Measurements from ENCODE around the gene NYNRIN.
A peak's percentile ranks its signal among the peaks of the same experiment; 100 is the strongest.

Gene NYNRIN

DNA sequence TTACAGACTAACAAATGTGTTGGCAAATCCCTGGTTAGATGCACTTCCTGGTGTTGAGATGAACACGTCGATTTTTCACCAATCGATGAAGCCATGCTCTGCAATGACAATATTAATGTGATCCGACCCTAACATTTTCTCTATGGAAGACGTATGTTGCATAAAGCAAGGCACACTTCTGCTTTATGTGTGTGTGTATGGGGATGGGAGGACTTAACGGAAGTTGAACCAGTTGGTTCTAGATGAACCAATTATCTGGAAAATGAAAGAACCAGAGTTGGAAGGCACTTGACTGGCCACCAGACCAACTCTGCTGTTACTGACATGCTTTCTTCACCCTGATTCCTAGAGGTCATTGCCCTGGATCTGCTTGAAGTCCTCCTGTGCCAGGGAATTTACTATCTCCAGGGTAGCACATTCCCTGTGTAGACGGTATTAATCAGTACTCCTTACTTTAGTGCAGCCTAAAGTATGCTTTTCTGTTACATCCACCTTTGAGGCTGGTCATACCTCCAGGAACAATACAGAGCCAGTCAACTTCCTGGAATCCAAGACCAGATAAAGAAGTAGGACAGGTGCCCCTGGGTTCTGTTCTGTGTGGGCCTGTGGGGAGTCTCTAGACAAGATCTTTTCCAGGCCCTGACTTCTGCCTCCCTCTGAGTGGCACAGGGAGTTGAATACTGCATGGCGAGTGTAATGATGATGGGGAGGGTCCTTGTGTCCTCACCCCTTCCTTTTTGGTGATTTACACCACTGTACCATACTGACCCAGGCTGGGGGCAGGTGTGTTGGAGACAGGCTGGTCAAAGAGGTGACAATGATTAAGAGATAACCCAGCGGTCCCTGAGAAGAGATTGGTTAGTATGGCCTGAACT is 39.7 kb downstream of the NYNRIN start:
- ChIA-PET CTCF (interaction anchor here (1.2 to 21.5 kb wide), 9 partner anchors 11 to 205 kb away, joined by 3 to 489 read pairs (median 29); partner anchors contain the start of genes ADCY4, CIDEB, LTB4R and LTB4R2), POLR2A (no interaction called here)
- peaks cover 11 to 60% (median 52%) of the 10 kb centered on the region in 4 experiments for H3K4me1 ChIP-seq (ENCODE audit: control extremely low read depth in 1 of 4, control insufficient read depth in 4 of 4, insufficient read depth in 4 of 4, low read length in 3 of 4)
- 75% methylated on average over 7 of the region's 9 CpGs for WGBS (ENCODE audit: insufficient coverage)
- no peaks in the 10 kb centered on the region for H3K27me3 ChIP-seq (replicated peaks in 2 of 5; ENCODE audit: control insufficient read depth in 4 of 5, insufficient read depth in 5 of 5, low read length in 4 of 5)
- H3K36me3 ChIP-seq (ENCODE audit: control insufficient read depth in 4 of 4, insufficient read depth in 4 of 4, low read length in 3 of 4), result peaks cover 8 to 45% (median 41%) of the 10 kb centered on the region in 4 experiments
- no peak for DNase-seq
- H3K9me3 ChIP-seq (ENCODE audit: control extremely low read depth in 1 of 5, control insufficient read depth in 4 of 5, insufficient read depth in 2 of 5, low read depth in 1 of 5, low read length in 4 of 5), result no peaks in the 10 kb centered on the region
- H3K27ac ChIP-seq (ENCODE audit: insufficient read depth in 1 of 2, low read depth in 1 of 2, low read length in 2 of 2, poor library complexity in 1 of 2, severe bottlenecking in 2 of 2), result peak overlapping the region in 1 of 2 experiments; percentile 70
- H3K4me3 ChIP-seq (ENCODE audit: control insufficient read depth in 1 of 7, extremely low read depth in 1 of 7, insufficient read depth in 4 of 7, low read depth in 2 of 7, low read length in 6 of 7), result no peak overlapping the region

DNA sequence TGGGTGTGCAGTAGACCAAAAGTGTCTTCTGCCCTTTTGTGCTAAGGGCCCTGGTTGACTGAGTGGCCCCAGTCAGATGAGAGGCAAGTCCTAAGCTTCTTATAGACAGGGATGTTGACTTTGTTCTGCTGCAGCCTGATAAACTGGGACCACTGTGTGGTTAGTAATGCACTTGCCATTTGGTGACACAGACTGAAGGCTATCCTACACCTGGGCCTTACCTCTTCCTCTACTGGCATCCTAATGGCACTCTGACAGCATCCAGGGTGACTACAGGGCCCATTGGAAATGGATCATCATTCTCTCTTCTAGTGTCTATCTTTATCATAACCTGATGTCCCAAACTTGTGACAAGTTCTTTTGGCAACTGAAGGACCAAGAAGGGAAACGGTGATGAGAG is 40.5 kb downstream of the NYNRIN start:
- Histone ChIP-seq H3K36me3 (ENCODE audit: control insufficient read depth in 4 of 4, insufficient read depth in 4 of 4, low read length in 3 of 4) (peaks cover 6 to 42% (median 34%) of the 10 kb centered on the region in 4 experiments), H3K4me3 (ENCODE audit: control insufficient read depth in 1 of 7, extremely low read depth in 1 of 7, insufficient read depth in 4 of 7, low read depth in 2 of 7, low read length in 6 of 7) (no peak overlapping the region), H3K27ac (ENCODE audit: insufficient read depth in 1 of 2, low read depth in 1 of 2, low read length in 2 of 2, poor library complexity in 1 of 2, severe bottlenecking in 2 of 2) (no peak overlapping the region), H3K27me3 (replicated peaks in 2 of 5; ENCODE audit: control insufficient read depth in 4 of 5, insufficient read depth in 5 of 5, low read length in 4 of 5) (no peaks in the 10 kb centered on the region), H3K4me1 (ENCODE audit: control extremely low read depth in 1 of 4, control insufficient read depth in 4 of 4, insufficient read depth in 4 of 4, low read length in 3 of 4) (peaks cover 12 to 62% (median 54%) of the 10 kb centered on the region in 4 experiments), H3K9me3 (ENCODE audit: control extremely low read depth in 1 of 5, control insufficient read depth in 4 of 5, insufficient read depth in 2 of 5, low read depth in 1 of 5, low read length in 4 of 5) (no peaks in the 10 kb centered on the region)
- CTCF ChIA-PET, result interaction anchor here (1.2 to 21.5 kb wide), 4 partner anchors 8 to 107 kb away, joined by 3 to 488 read pairs (median 39); partner anchors contain the start of genes ADCY4, CBLN3, KHNYN and RIPK3
- DNase-seq, result no peak
- POLR2A ChIA-PET, result interaction anchor here (0.6 kb wide), 1 partner anchor 77 kb away, joined by 3 read pairs; no protein-coding TSS in a partner anchor
- WGBS (ENCODE audit: insufficient coverage), result 88% methylated on average over 1 of the region's 1 CpG

DNA sequence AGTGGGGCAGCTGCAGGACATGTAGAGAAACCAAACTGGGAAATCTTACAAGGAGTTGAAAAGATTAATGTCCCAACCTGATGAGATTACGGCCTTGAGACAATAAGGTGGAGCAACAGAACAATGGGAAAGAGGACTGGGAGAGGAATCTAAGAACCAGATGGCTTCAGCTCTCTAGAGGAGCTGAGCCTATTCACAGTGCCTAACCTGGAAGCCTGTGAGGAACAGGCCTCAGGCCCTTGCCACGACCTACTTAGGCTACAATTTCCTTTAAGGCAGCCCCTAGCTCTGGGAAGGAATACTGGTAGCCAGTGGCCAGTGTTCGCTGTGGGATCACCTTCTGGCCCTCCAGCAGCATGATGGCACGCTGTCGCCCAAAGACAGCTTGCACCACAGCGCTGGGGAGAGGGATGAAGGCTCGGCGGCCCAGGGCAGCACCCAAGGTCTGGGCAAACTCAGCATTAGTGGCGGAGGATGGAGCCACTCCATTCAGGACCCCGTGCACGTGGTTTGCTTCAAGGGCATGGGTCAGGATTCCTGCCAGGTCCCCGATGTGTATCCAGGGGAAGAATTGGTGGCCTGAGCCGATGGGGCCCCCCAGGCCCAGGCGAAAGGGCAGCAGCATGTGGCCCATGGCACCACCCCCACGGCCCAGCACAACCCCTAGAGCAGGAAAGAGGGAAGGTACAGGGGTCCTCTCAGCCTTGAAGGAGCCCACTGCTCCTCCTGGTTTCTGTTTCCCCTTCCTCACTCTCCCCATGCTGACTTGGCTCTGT is 41.2 kb downstream of the NYNRIN start:
- ChIA-PET POLR2A (interaction anchor here (0.6 kb wide), 1 partner anchor 78 kb away, joined by 3 read pairs; no protein-coding TSS in a partner anchor), CTCF (interaction anchor here (0.7 to 21.5 kb wide), 6 partner anchors 8 to 130 kb away, joined by 3 to 488 read pairs (median 18); partner anchors contain the start of genes ADCY4, CBLN3, KHNYN and LTB4R2)
- H3K4me1 ChIP-seq (ENCODE audit: control extremely low read depth in 1 of 4, control insufficient read depth in 4 of 4, insufficient read depth in 4 of 4, low read length in 3 of 4), result peaks cover 12 to 62% (median 54%) of the 10 kb centered on the region in 4 experiments
- H3K4me3 ChIP-seq (ENCODE audit: control insufficient read depth in 1 of 7, extremely low read depth in 1 of 7, insufficient read depth in 4 of 7, low read depth in 2 of 7, low read length in 6 of 7), result no peak overlapping the region
- 92% methylated on average over 14 of the region's 15 CpGs for WGBS (ENCODE audit: insufficient coverage)
- H3K27ac ChIP-seq (ENCODE audit: insufficient read depth in 1 of 2, low read depth in 1 of 2, low read length in 2 of 2, poor library complexity in 1 of 2, severe bottlenecking in 2 of 2), result peak overlapping the region in 1 of 2 experiments; percentile 6
- H3K27me3 ChIP-seq (replicated peaks in 2 of 5; ENCODE audit: control insufficient read depth in 4 of 5, insufficient read depth in 5 of 5, low read length in 4 of 5), result no peaks in the 10 kb centered on the region
- H3K9me3 ChIP-seq (ENCODE audit: control extremely low read depth in 1 of 5, control insufficient read depth in 4 of 5, insufficient read depth in 2 of 5, low read depth in 1 of 5, low read length in 4 of 5), result no peaks in the 10 kb centered on the region
- peaks cover 6 to 42% (median 32%) of the 10 kb centered on the region in 4 experiments for H3K36me3 ChIP-seq (ENCODE audit: control insufficient read depth in 4 of 4, insufficient read depth in 4 of 4, low read length in 3 of 4)
- DNase-seq, result no peak

DNA sequence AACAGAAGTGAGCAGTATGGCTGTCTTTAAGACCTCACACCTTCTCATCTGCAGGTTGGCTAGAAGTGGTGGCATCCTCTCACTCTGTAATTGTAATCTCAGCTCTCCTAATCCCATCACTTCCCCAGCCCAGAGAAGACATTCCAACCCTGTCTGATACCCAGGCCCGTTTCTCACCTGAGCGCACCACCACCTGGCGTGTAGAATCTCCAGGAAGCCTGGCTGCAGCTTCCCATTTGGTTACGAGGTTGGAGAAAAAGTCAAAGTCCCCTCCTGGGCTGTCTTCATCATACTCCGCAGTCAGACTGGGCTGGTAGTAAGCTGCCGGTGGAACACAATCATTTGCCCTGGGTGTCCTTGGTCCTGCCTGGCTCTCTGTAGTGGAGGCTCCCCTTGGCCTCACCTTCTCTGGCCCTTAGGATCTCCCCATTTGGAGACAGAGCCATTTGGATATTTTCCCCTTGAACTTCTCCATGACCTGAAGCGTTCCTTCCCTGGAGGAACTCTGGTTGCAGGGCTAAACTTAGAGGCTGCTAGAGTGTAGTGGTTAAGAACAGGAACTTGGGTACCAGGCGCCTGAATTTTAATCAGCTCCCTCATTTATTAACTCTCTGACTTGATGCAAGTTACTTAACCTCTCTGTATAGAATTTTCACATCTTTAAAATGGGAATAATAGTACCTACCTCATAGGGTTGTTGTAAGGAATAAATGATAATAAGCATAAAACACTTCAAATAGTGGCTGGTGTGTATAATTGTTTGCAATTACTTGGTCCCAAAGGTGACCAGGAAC is 42.0 kb downstream of the NYNRIN start:
- peaks cover 12 to 54% (median 47%) of the 10 kb centered on the region in 4 experiments for H3K4me1 ChIP-seq (ENCODE audit: control extremely low read depth in 1 of 4, control insufficient read depth in 4 of 4, insufficient read depth in 4 of 4, low read length in 3 of 4)
- 97% methylated on average over 6 of the region's 8 CpGs for WGBS (ENCODE audit: insufficient coverage)
- peak overlapping the region in 1 of 7 experiments; percentile 87 for H3K4me3 ChIP-seq (ENCODE audit: control insufficient read depth in 1 of 7, extremely low read depth in 1 of 7, insufficient read depth in 4 of 7, low read depth in 2 of 7, low read length in 6 of 7)
- POLR2A ChIA-PET, result interaction anchor here (1.7 kb wide), 1 partner anchor 107 kb away, joined by 6 read pairs; no protein-coding TSS in a partner anchor
- DNase-seq, result no peak
- no peaks in the 10 kb centered on the region for H3K27me3 ChIP-seq (replicated peaks in 2 of 5; ENCODE audit: control insufficient read depth in 4 of 5, insufficient read depth in 5 of 5, low read length in 4 of 5)
- H3K36me3 ChIP-seq (ENCODE audit: control insufficient read depth in 4 of 4, insufficient read depth in 4 of 4, low read length in 3 of 4), result peaks cover 6 to 42% (median 31%) of the 10 kb centered on the region in 4 experiments
- no peaks in the 10 kb centered on the region for H3K9me3 ChIP-seq (ENCODE audit: control extremely low read depth in 1 of 5, control insufficient read depth in 4 of 5, insufficient read depth in 2 of 5, low read depth in 1 of 5, low read length in 4 of 5)
- no peak overlapping the region for H3K27ac ChIP-seq (ENCODE audit: insufficient read depth in 1 of 2, low read depth in 1 of 2, low read length in 2 of 2, poor library complexity in 1 of 2, severe bottlenecking in 2 of 2)
- CTCF ChIA-PET, result interaction anchor here (0.7 to 21.5 kb wide), 7 partner anchors 9 to 131 kb away, joined by 3 to 488 read pairs (median 5); partner anchors contain the start of genes ADCY4, CBLN3, KHNYN and LTB4R2

DNA sequence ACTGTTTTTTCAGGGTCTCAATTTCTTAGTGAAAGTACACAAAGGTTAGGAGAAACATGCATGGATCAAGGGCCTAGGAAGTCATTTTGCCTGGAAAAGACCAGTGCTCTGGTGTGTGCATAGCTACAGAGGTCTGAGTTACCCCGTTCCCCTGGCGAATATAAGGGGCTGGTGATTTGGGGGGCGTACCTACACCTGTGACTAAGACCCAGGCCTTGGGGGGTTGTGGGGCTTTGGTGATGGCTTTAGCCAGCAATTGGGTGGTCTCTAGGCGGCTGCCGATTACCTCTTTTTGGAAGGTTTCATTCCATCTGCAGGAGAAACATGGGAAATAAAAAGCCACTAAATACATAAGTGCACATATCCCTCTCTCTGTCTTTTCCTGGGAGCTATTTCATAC is 42.7 kb downstream of the NYNRIN start:
- Histone ChIP-seq H3K4me3 (ENCODE audit: control insufficient read depth in 1 of 7, extremely low read depth in 1 of 7, insufficient read depth in 4 of 7, low read depth in 2 of 7, low read length in 6 of 7) (peak overlapping the region in 5 of 7 experiments; percentile 78 to 96 (median 83)), H3K27me3 (replicated peaks in 2 of 5; ENCODE audit: control insufficient read depth in 4 of 5, insufficient read depth in 5 of 5, low read length in 4 of 5) (no peaks in the 10 kb centered on the region), H3K36me3 (ENCODE audit: control insufficient read depth in 4 of 4, insufficient read depth in 4 of 4, low read length in 3 of 4) (peaks cover 6 to 42% (median 29%) of the 10 kb centered on the region in 4 experiments), H3K27ac (ENCODE audit: insufficient read depth in 1 of 2, low read depth in 1 of 2, low read length in 2 of 2, poor library complexity in 1 of 2, severe bottlenecking in 2 of 2) (peak overlapping the region; percentile 3 to 97), H3K9me3 (ENCODE audit: control extremely low read depth in 1 of 5, control insufficient read depth in 4 of 5, insufficient read depth in 2 of 5, low read depth in 1 of 5, low read length in 4 of 5) (no peaks in the 10 kb centered on the region), H3K4me1 (ENCODE audit: control extremely low read depth in 1 of 4, control insufficient read depth in 4 of 4, insufficient read depth in 4 of 4, low read length in 3 of 4) (peaks cover 11 to 47% (median 40%) of the 10 kb centered on the region in 4 experiments)
- POLR2A ChIA-PET, result interaction anchor here (0.9 to 1.7 kb wide), 2 partner anchors 34 to 108 kb away, joined by 5 to 6 read pairs; no protein-coding TSS in a partner anchor
- no peak for DNase-seq
- 100% methylated on average over 2 of the region's 5 CpGs for WGBS (ENCODE audit: insufficient coverage)
- CTCF ChIA-PET, result interaction anchor here (0.8 to 21.5 kb wide), 6 partner anchors 10 to 131 kb away, joined by 3 to 488 read pairs (median 5); partner anchors contain the start of genes ADCY4, CBLN3, KHNYN and LTB4R2

DNA sequence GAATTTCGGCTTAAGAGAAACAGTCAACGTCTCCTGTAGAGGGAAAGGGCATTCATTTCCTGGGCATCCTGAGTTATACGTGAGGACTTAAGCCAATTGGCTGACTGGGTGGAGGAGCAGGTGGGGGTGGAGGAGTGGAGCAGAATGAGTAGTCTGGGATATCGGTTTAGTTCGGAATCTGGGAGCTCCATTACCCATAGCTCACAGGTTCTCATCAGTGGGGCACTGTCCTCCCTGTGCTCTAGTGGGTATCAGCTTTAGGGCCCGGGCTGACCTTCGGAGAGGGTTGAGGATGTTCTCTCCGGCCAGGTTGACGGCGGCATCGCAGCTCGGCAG is 43.1 kb downstream of the NYNRIN start:
- ChIA-PET POLR2A (interaction anchor here (0.9 to 1.7 kb wide), 2 partner anchors 33 to 108 kb away, joined by 5 to 6 read pairs; no protein-coding TSS in a partner anchor), CTCF (interaction anchor here (0.8 to 21.5 kb wide), 5 partner anchors 10 to 110 kb away, joined by 3 to 488 read pairs (median 5); partner anchors contain the start of genes ADCY4, CBLN3, KHNYN and RIPK3)
- 0% methylated on average over 7 of the region's 12 CpGs for whole genome bisulfite sequencing (ENCODE audit: insufficient coverage)
- peak overlapping the region; percentile 60 to 96 (median 83) for H3K4me3 ChIP-seq (ENCODE audit: control insufficient read depth in 1 of 7, extremely low read depth in 1 of 7, insufficient read depth in 4 of 7, low read depth in 2 of 7, low read length in 6 of 7)
- H3K9me3 ChIP-seq (ENCODE audit: control extremely low read depth in 1 of 5, control insufficient read depth in 4 of 5, insufficient read depth in 2 of 5, low read depth in 1 of 5, low read length in 4 of 5), result no peaks in the 10 kb centered on the region
- H3K4me1 ChIP-seq (ENCODE audit: control extremely low read depth in 1 of 4, control insufficient read depth in 4 of 4, insufficient read depth in 4 of 4, low read length in 3 of 4), result peaks cover 9 to 44% (median 37%) of the 10 kb centered on the region in 4 experiments
- peak overlapping the region; percentile 92 to 97 for H3K27ac ChIP-seq (ENCODE audit: insufficient read depth in 1 of 2, low read depth in 1 of 2, low read length in 2 of 2, poor library complexity in 1 of 2, severe bottlenecking in 2 of 2)
- no peaks in the 10 kb centered on the region for H3K27me3 ChIP-seq (replicated peaks in 2 of 5; ENCODE audit: control insufficient read depth in 4 of 5, insufficient read depth in 5 of 5, low read length in 4 of 5)
- peak in 1 of 3 donors; percentile 32 for DNase-seq
- H3K36me3 ChIP-seq (ENCODE audit: control insufficient read depth in 4 of 4, insufficient read depth in 4 of 4, low read length in 3 of 4), result peaks cover 6 to 42% (median 29%) of the 10 kb centered on the region in 4 experiments
